CD4-positive, alpha-beta memory T cell (primary cell): ENCODE results near the gene OIT3. TPM values are rescaled to one million over a fixed set of nuclear protein-coding genes. Genes with fewer than 3 reads are reported as not detected.

Source experiments
- CTCF ChIA-PET: fragments of 350-600 bp; sonication (Branson Sonifier 250); formaldehyde crosslinking; loops from one replicate; lab custom pipeline; 2021; ENCODE audit warnings: inconsistent platforms; ENCODE audit not compliant: partially characterized antibody; lab: Charles Lee
- POLR2A ChIA-PET: fragments of 350-600 bp; sonication (Branson Sonifier 250); formaldehyde crosslinking; loops from one replicate; lab custom pipeline; 2021; ENCODE audit not compliant: partially characterized antibody; lab: Charles Lee
- DNase-seq, 5 donors: peaks; one replicate each; pipeline versions ENCODE4 v3.0.0 to v3.0.0-alpha.2; 2020 to 2022; ENCODE audit warnings: mixed read lengths in 1 of 5
- H3K27ac ChIP-seq: one replicate; pipeline ENCODE4 v1.7.0; 2013; ENCODE audit warnings: low read depth, low read length
- H3K27me3 ChIP-seq: 2 replicates; pipeline ENCODE4 v1.7.0; 2013; ENCODE audit warnings: mild to moderate bottlenecking, low read length, moderate library complexity; ENCODE audit not compliant: insufficient read depth
- H3K36me3 ChIP-seq: 2 replicates; pipeline ENCODE4 v1.7.0; 2013; ENCODE audit warnings: mild to moderate bottlenecking, low read length, moderate library complexity; ENCODE audit not compliant: insufficient read depth
- H3K4me1 ChIP-seq: 2 replicates; pipeline ENCODE4 v1.7.0; 2013; ENCODE audit warnings: mild to moderate bottlenecking, low read length, moderate library complexity; ENCODE audit not compliant: insufficient read depth
- H3K4me3 ChIP-seq, 2 donors: one replicate each; pipeline ENCODE4 v1.7.0; 2013; ENCODE audit warnings: low read length in 2 of 2, mild to moderate bottlenecking in 1 of 2
- H3K9me3 ChIP-seq, 2 donors: one replicate each; pipeline ENCODE4 v1.7.0; 2013; ENCODE audit warnings: low read length in 2 of 2, control low read depth in 1 of 2; ENCODE audit not compliant: control insufficient read depth in 1 of 2
- H3K27ac Mint-ChIP-seq, 7 donors: one replicate each; pipeline ENCODE4 v1.8.0; 2020 to 2021; ENCODE audit warnings: mixed read lengths in 7 of 7, mild to moderate bottlenecking in 6 of 7, inconsistent platforms in 3 of 7, moderate library complexity in 3 of 7
- H3K27me3 Mint-ChIP-seq, 2 donors: one replicate each; pipeline ENCODE4 v1.8.0; 2020 to 2021; ENCODE audit warnings: mixed read lengths in 2 of 2
- H3K36me3 Mint-ChIP-seq, 2 donors: one replicate each; pipeline ENCODE4 v1.8.0; 2020 to 2021; ENCODE audit warnings: mixed read lengths in 2 of 2, inconsistent platforms in 1 of 2, mild to moderate bottlenecking in 1 of 2
- H3K4me1 Mint-ChIP-seq, 4 donors: one replicate each; pipeline ENCODE4 v1.8.0; 2020 to 2021; ENCODE audit warnings: mixed read lengths in 4 of 4, mild to moderate bottlenecking in 1 of 4
- H3K4me3 Mint-ChIP-seq, 8 donors: one replicate each; pipeline ENCODE4 v1.8.0; 2020 to 2021; ENCODE audit warnings: mixed read lengths in 8 of 8, mild to moderate bottlenecking in 7 of 8, moderate library complexity in 6 of 8, inconsistent platforms in 3 of 8
- H3K9me3 Mint-ChIP-seq, 8 donors: one replicate each; pipeline ENCODE4 v1.8.0; 2020 to 2021; ENCODE audit warnings: mixed read lengths in 8 of 8, mild to moderate bottlenecking in 5 of 8, inconsistent platforms in 3 of 8, moderate library complexity in 1 of 8
- intact Hi-C: fragments of 100-400 bp; cut with micrococcal nuclease; formaldehyde crosslinking; loops from one replicate; pipeline ENCODE4 v1.15.1; 2023
- polyA plus RNA-seq, 2 donors: library from polyadenylated mRNA; unstranded; fragments of 300-500 nt; fragmentation: Illumina TruSeq; gene quantifications; one replicate each; pipeline ENCODE4 v1.2.3, GENCODE V29; 2021
- total RNA-seq, 2 experiments: library from RNA; stranded (reverse); gene quantifications; one replicate each; pipeline ENCODE4 v1.2.3, GENCODE V29; 2021

The OIT3 gene
- total and polyA plus RNA-seq, 4 experiments from 2014 or later: 0.20 TPM; not detected in 3

- Histone ChIP-seq H3K27me3 (no peaks in the 10 kb centered on the region), H3K4me3 (no peak overlapping the region), H3K4me1 (no peaks in the 10 kb centered on the region), H3K36me3 (no peaks in the 10 kb centered on the region), H3K9me3 (no peaks in the 10 kb centered on the region), H3K27ac (no peak overlapping the region)
- Mint-ChIP-seq H3K27me3 (no peaks in the 10 kb centered on the region), H3K4me1 (peaks cover 8 to 13% (median 11%) of the 10 kb centered on the region in 4 donors), H3K27ac (no peak overlapping the region), H3K4me3 (no peak overlapping the region), H3K9me3 (peaks cover 0 to 13% (median 4%) of the 10 kb centered on the region in 8 donors), H3K36me3 (peaks cover 42 to 51% of the 10 kb centered on the region in 2 donors)
- ChIA-PET CTCF (no interaction called here), POLR2A (no interaction called here)
- intact Hi-C loops: no loop called here
- DNase-seq: no peak
Observed at GRCh38 chr10:72885953-72886352, 7.6 kb upstream of the OIT3 start.

- ChIA-PET POLR2A (no interaction called here), CTCF (no interaction called here)
- Mint-ChIP-seq H3K4me1 (peaks cover 8 to 13% (median 11%) of the 10 kb centered on the region in 4 donors), H3K27me3 (no peaks in the 10 kb centered on the region), H3K4me3 (peak overlapping the region in 1 of 8 donors; percentile 22), H3K27ac (no peak overlapping the region), H3K9me3 (peaks cover 0 to 8% (median 4%) of the 10 kb centered on the region in 8 donors), H3K36me3 (peaks cover 38 to 45% of the 10 kb centered on the region in 2 donors)
- Histone ChIP-seq H3K27me3 (no peaks in the 10 kb centered on the region), H3K4me3 (no peak overlapping the region), H3K36me3 (no peaks in the 10 kb centered on the region), H3K4me1 (no peaks in the 10 kb centered on the region), H3K9me3 (no peaks in the 10 kb centered on the region), H3K27ac (no peak overlapping the region)
- intact Hi-C loops: no loop called here
- DNase-seq: no peak
Observed at GRCh38 chr10:72886621-72887020, 6.9 kb upstream of the OIT3 start.

- intact Hi-C loops: no loop called here
- no peaks in the 10 kb centered on the region for H3K9me3 ChIP-seq
- H3K4me1 ChIP-seq: no peaks in the 10 kb centered on the region
- peak overlapping the region in 1 of 7 donors; percentile 59 for H3K27ac Mint-ChIP-seq
- H3K4me1 Mint-ChIP-seq: peaks cover 8 to 13% (median 11%) of the 10 kb centered on the region in 4 donors
- H3K4me3 Mint-ChIP-seq: peak overlapping the region in 2 of 8 donors; percentile 10 to 26
- peaks cover 34 to 41% of the 10 kb centered on the region in 2 donors for H3K36me3 Mint-ChIP-seq
- peaks cover 0 to 4% (median under 1%) of the 10 kb centered on the region in 8 donors for H3K9me3 Mint-ChIP-seq
- CTCF ChIA-PET: no interaction called here
- no peaks in the 10 kb centered on the region for H3K27me3 ChIP-seq
- H3K36me3 ChIP-seq: no peaks in the 10 kb centered on the region
- no peak overlapping the region for H3K27ac ChIP-seq
- DNase-seq: no peak
- H3K27me3 Mint-ChIP-seq: no peaks in the 10 kb centered on the region
- POLR2A ChIA-PET: no interaction called here
- H3K4me3 ChIP-seq: no peak overlapping the region
Observed at GRCh38 chr10:72887043-72887442, 6.5 kb upstream of the OIT3 start.

GRCh38 chr10:72888151-72888638 is 5.3 kb upstream of the OIT3 start:
- no peaks in the 10 kb centered on the region for H3K27me3 ChIP-seq
- no peaks in the 10 kb centered on the region for H3K36me3 ChIP-seq
- H3K4me1 ChIP-seq: no peaks in the 10 kb centered on the region
- peaks cover 8 to 13% (median 11%) of the 10 kb centered on the region in 4 donors for H3K4me1 Mint-ChIP-seq
- no peak for DNase-seq
- H3K27ac ChIP-seq: no peak overlapping the region
- H3K9me3 ChIP-seq: no peaks in the 10 kb centered on the region
- H3K9me3 Mint-ChIP-seq: peaks cover 0 to under 1% (median 0%) of the 10 kb centered on the region in 8 donors
- no peak overlapping the region for H3K4me3 ChIP-seq
- intact Hi-C loops: no loop called here
- H3K27ac Mint-ChIP-seq: peak overlapping the region in 2 of 7 donors; percentile 30 to 51
- peaks cover 29 to 30% of the 10 kb centered on the region in 2 donors for H3K36me3 Mint-ChIP-seq
- CTCF ChIA-PET: no interaction called here
- H3K4me3 Mint-ChIP-seq: no peak overlapping the region
- peaks cover 0 to under 1% of the 10 kb centered on the region in 2 donors for H3K27me3 Mint-ChIP-seq
- POLR2A ChIA-PET: no interaction called here

GRCh38 chr10:72889391-72889831 is 4.1 kb upstream of the OIT3 start:
- Histone ChIP-seq H3K36me3 (no peaks in the 10 kb centered on the region), H3K4me1 (no peaks in the 10 kb centered on the region), H3K4me3 (no peak overlapping the region), H3K27me3 (no peaks in the 10 kb centered on the region), H3K27ac (no peak overlapping the region), H3K9me3 (no peaks in the 10 kb centered on the region)
- Mint-ChIP-seq H3K27me3 (peaks cover 1 to 3% of the 10 kb centered on the region in 2 donors), H3K4me3 (no peak overlapping the region), H3K4me1 (peaks cover 8 to 13% (median 11%) of the 10 kb centered on the region in 4 donors), H3K9me3 (no peaks in the 10 kb centered on the region), H3K27ac (peak overlapping the region in 1 of 7 donors; percentile 2), H3K36me3 (peaks cover 21 to 24% of the 10 kb centered on the region in 2 donors)
- no peak for DNase-seq
- ChIA-PET CTCF (no interaction called here), POLR2A (no interaction called here)
- intact Hi-C loops: no loop called here

- DNase-seq: no peak
- ChIA-PET POLR2A (no interaction called here), CTCF (no interaction called here)
- Histone ChIP-seq H3K4me3 (no peak overlapping the region), H3K27me3 (no peaks in the 10 kb centered on the region), H3K4me1 (no peaks in the 10 kb centered on the region), H3K27ac (no peak overlapping the region), H3K36me3 (no peaks in the 10 kb centered on the region), H3K9me3 (no peaks in the 10 kb centered on the region)
- intact Hi-C loops: no loop called here
- H3K27me3 Mint-ChIP-seq: peaks cover 4 to 6% of the 10 kb centered on the region in 2 donors
- H3K4me3 Mint-ChIP-seq: no peak overlapping the region
- no peaks in the 10 kb centered on the region for H3K9me3 Mint-ChIP-seq
- H3K4me1 Mint-ChIP-seq: peaks cover 8 to 13% (median 11%) of the 10 kb centered on the region in 4 donors
- peaks cover 17 to 22% of the 10 kb centered on the region in 2 donors for H3K36me3 Mint-ChIP-seq
- no peak overlapping the region for H3K27ac Mint-ChIP-seq
Observed at GRCh38 chr10:72890086-72890485, 3.5 kb upstream of the OIT3 start.

GRCh38 chr10:72895236-72895850 is 1.8 kb downstream of the OIT3 start:
- POLR2A ChIA-PET: no interaction called here
- Mint-ChIP-seq H3K4me3 (no peak overlapping the region), H3K36me3 (no peaks in the 10 kb centered on the region), H3K27ac (no peak overlapping the region), H3K4me1 (no peaks in the 10 kb centered on the region), H3K9me3 (no peaks in the 10 kb centered on the region), H3K27me3 (peaks cover 13% of the 10 kb centered on the region in 2 donors)
- intact Hi-C loops: no loop called here
- Histone ChIP-seq H3K27ac (no peak overlapping the region), H3K27me3 (no peaks in the 10 kb centered on the region), H3K36me3 (no peaks in the 10 kb centered on the region), H3K4me3 (no peak overlapping the region), H3K4me1 (no peaks in the 10 kb centered on the region), H3K9me3 (no peaks in the 10 kb centered on the region)
- no peak for DNase-seq
- CTCF ChIA-PET: no interaction called here
